Left kidney (tissue), 2 donors: Measurements from ENCODE around the gene CDH5. TPM values are rescaled to one million over a fixed set of nuclear protein-coding genes. Genes with fewer than 3 reads are reported as not detected.
A peak's percentile ranks its signal among the peaks of the same experiment; 100 is the strongest.

Experiments
- DNase-seq: peaks from one replicate; pipeline ENCODE4 v3.0.0-alpha.2; 2013
- polyA plus RNA-seq: library from polyadenylated mRNA; unstranded; fragments of 120-200 nt; gene quantifications from one replicate; pipeline ENCODE4 v1.2.1, GENCODE V29; 2013; ENCODE audit not compliant: insufficient read length

The CDH5 gene
- polyA plus RNA-seq, 1 donor: 53.1 TPM

- DNase-seq: no peak
Measured at GRCh38 chr16:66372078-66372897, 5.8 kb downstream of the CDH5 start.

- no peak for DNase-seq
Measured at GRCh38 chr16:66372898-66373155, 6.3 kb downstream of the CDH5 start.

GRCh38 chr16:66373667-66374066, 7.2 kb downstream of the CDH5 start:
- DNase-seq: no peak

DNA sequence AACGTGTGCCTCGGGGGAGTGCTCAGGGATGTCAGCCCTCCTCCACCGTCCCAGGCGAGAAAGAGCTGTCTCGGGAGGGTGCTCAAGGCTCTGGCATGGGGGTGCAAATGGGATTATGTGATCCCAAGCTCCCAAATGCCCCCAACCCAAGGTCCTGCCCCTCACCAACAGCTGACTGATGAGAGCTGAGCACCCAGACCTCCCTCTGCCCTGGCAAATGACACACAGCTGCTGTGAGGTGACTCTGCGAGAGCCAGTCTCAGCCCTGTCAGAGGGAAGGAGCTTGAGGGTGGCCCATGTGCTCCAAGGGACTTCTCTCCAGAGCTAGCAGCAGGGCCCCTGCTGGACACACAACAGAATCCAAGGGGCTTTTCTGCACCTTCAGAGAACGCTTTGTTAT, 7.7 kb downstream of the CDH5 start:
- DNase-seq: no peak

DNA sequence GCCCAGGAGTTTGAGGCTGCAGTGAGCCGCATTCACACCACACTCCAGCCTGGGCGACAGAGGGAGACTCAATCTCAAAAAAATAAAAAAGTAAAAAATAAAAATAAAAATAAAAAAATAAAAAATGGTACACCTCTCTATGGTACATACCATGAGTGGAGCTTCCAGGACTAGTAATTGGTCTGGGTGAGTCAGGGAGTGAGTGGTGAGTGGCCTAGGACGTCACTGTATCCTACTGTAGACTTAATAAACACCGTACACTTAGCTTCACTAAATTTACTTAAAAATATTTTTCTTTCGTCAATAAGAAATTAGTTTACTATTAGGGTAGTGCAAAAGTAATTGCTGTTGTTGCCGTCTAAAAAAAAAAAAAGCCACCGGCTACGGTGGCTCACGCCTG, 9.0 kb downstream of the CDH5 start:
- DNase-seq: no peak

- DNase-seq: no peak
Measured at GRCh38 chr16:66376114-66376513, 9.6 kb downstream of the CDH5 start.

DNA sequence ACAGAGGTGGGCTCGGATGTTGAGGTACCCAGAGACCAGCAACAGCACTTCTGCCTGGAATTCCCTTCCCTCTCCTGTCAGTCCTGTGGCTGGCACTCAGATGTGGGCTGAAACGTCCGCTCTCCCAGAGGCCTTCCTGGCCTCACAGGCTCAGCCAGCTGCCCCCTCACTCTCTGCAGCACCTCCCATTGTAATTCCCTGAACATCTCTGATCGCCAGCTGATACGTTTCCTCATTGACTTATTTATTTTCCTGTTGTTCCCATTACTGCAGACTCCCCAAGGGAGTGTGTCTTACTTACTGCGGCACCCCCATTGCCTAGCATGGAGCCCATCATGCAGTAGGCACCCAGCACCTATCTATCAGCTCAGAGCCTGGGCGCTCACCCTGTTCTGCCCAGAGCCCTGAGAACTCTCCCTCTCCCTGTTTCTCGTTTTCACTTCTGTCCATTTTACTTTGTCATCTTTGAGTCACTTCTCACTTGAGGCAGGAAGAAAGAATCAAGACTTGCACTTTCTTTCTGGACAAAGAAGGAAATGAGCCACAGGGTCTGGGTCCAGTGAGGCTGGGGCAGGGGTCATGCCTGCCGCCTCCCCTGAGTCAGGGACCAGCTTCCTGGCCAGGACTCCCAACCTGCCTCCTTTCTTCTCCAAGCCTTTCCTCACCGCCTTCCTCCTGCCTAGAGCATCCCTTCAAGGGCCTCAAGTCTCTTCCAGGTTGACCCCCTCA, 10.2 kb downstream of the CDH5 start:
- no peak for DNase-seq

GRCh38 chr16:66377324-66377723, 10.8 kb downstream of the CDH5 start:
- DNase-seq: no peak

- DNase-seq: no peak
Measured at GRCh38 chr16:66378741-66379570, 12.5 kb downstream of the CDH5 start.

DNA sequence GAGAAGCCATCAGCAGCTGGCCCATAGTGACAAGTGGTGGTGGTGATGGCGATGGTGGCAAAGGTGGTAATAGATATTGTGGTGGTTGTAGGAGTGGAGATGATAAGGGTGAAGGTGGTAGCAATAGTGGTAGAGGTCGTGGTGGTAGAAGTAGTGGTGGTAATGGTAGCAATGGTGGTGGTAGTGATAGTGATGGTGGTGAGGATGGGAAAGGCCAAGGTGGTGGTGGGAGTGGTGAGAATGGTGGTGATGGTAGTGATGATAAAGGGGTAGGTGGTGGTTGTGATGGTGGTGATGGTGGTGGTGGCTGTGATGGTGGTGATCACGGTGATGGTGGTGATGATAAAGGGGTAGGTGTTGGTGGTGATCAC, 13.1 kb downstream of the CDH5 start:
- no peak for DNase-seq

DNA sequence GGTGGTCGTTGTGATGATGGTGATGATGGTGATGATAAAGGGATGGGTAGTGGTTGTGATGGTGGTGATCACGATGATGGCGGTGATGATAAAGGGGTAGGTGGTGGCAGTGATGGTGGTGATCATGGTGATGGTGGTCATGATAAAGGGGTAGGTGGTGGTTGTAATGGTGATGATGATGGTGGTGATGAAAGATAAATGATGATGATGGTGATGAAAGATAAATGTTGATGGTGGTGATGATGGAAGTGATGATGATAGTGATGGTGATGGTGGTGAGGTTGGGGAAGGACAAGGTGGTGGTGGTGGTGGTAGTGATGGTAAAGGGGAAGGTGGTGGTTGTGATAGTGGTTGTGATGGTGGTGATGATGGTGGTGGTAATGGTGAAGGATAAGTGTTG, 13.9 kb downstream of the CDH5 start:
- no peak for DNase-seq

DNA sequence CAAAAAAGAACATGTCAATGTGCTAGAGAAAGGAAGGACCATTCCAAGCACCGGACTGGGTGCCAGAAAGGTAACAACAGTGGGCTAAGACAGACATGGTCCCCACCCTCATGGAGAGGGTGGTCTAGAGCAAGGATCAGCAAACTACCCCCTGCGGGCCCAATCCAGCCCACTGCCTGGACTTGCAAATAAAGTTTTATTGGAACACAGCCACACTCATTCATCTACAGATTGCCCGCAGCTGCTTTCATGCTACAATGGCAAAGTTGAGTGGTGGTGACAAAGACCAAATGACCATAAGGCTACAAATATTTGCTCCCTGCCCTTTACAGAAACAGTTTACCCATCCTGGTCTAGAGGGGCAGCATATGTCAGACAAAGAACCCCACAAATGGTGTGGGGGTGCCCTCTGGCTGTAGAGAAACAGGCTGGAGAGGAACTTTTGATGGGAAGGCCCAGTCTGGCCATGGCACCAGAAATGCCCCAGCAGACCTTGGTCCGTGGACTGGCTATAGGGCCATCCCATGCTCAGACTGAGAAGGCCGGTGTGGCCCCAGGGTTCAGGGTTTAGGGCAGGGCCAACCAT, 15.2 kb downstream of the CDH5 start:
- DNase-seq: no peak

- DNase-seq: no peak
Measured at GRCh38 chr16:66382171-66382965, 15.9 kb downstream of the CDH5 start.

GRCh38 chr16:66382966-66383299, 16.4 kb downstream of the CDH5 start:
- DNase-seq: peak; percentile 41

GRCh38 chr16:66383551-66383950, 17.1 kb downstream of the CDH5 start:
- DNase-seq: no peak

GRCh38 chr16:66385415-66385814, 18.9 kb downstream of the CDH5 start:
- DNase-seq: no peak

- no peak for DNase-seq
Measured at GRCh38 chr16:66386629-66387622, 20.4 kb downstream of the CDH5 start.

DNA sequence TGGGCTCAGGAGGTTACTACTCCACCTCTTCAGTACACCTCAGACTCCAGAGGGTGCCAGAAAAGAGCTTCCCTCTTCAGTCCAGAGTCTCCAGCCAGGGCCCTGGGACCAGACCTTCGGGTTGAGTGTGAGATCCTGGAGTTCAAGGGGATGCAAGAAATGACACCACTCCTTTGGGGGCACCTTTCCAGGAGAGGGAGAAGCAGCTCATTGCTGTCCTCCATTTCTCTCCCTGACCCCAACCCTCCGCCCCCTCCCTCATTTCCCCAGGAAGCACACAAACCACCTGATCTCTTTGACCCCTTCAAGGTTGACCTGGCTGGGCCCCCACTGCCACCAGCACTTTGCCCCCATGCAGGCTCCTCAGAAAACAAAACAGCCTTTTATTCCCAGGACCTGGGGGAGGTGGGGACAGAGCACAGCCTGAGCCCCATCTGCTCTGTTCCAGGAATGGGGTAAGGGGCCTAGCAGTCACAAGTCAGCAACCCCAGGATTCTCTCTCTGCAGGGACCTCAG, 21.4 kb downstream of the CDH5 start:
- no peak for DNase-seq

GRCh38 chr16:66388350-66389139, 22.1 kb downstream of the CDH5 start:
- no peak for DNase-seq
